ENCODE measurements around the gene PARP9. TPM values are rescaled to one million over a fixed set of nuclear protein-coding genes. Genes with fewer than 3 reads are reported as not detected.
"Not testable (repeated sequence)": the region's sequence is repeated elsewhere in the genome, so short reads cannot be mapped to it uniquely, and the experiment has no call there.

The PARP9 gene
- total and polyA plus RNA-seq, 10 of the 15 experiments (the other 5 are each of a cell fraction or from before 2014, with no cell fraction given) = 34.0 to 122 (median 46.1) TPM

GRCh38 chr3:122508944-122509343 is 55.2 kb downstream of the PARP9 start:
- H4K20me1 ChIP-seq (ENCODE audit: control insufficient read depth, insufficient read depth); H3K36me3 ChIP-seq (ENCODE audit: control insufficient read depth in 2 of 2, insufficient read depth in 2 of 2, low read length in 1 of 2); H3K9me3 ChIP-seq (replicated peaks; ENCODE audit: control insufficient read depth, insufficient read depth, low read length); in situ Hi-C loops (cut with MboI); BruUV-seq (replicated peaks); H2AFZ ChIP-seq (ENCODE audit: control insufficient read depth, low read depth, low read length); FAIRE-seq; H3K9ac ChIP-seq (ENCODE audit: control insufficient read depth, insufficient read depth, low read length); H3K4me1 ChIP-seq (ENCODE audit: control insufficient read depth, insufficient read depth, low read length); H3K27me3 ChIP-seq (replicated peaks in 1 of 2; ENCODE audit: control insufficient read depth in 2 of 2, insufficient read depth in 2 of 2, low read length in 1 of 2): not testable (repeated sequence)
- 0 out of 2 replicates have a peak overlapping the region, but pooled peaks have one; percentile 28 for H3K4me3 ChIP-seq
- POLR2A ChIA-PET = interaction anchor here (0.7 to 2.2 kb wide), 12 partner anchors 10 to 175 kb away, joined by 3 to 9 read pairs (median 3); no protein-coding TSS in a partner anchor
- CTCF ChIA-PET = interaction anchor here (1.4 to 2.6 kb wide), 4 partner anchors 9 to 203 kb away, joined by 3 to 11 read pairs (median 4); no protein-coding TSS in a partner anchor
- SMC1A ChIA-PET (ENCODE audit: uncharacterized antibody, unreplicated experiment) = interaction anchor here (1.0 to 6.8 kb wide), 14 partner anchors 8 to 203 kb away, joined by 3 to 59 read pairs (median 4); partner anchors contain the start of gene PARP14
- H3K79me2 ChIP-seq (ENCODE audit: control insufficient read depth, insufficient read depth, low read length) = peaks cover 100% of the 10 kb centered on the region
- TF ChIP-seq MEF2B (IDR thresholded peaks at IDR 0.05; ENCODE audit: partially characterized antibody, poor library complexity, severe bottlenecking) = peak; percentile 24
- peak; percentile 69 for TF ChIP-seq RUNX3 (IDR thresholded peaks at IDR 0.05; ENCODE audit: low read length)
- 0 out of 2 replicates have a peak, but pooled peaks have one; percentile 17 for TF ChIP-seq BCL11A (IDR thresholded peaks at IDR 0.05; ENCODE audit: low read depth, low read length)
- TF ChIP-seq NR2F1 (conservative IDR thresholded peaks at IDR 0.05) = peak; percentile 70
- 0 out of 2 replicates have a peak, but pooled peaks have one; percentile 58 for TF ChIP-seq MLLT1 (IDR thresholded peaks at IDR 0.05)
- 0 out of 2 replicates have a peak, but pooled peaks have one; percentile 33 for TF ChIP-seq FOXM1 (IDR thresholded peaks at IDR 0.05; ENCODE audit: low read depth, low read length)
- TF ChIP-seq IKZF2 (IDR thresholded peaks at IDR 0.05) = peak; percentile 26 to 42; a peak in 1 of 4 replicates
- TF ChIP-seq CBX5 (IDR thresholded peaks at IDR 0.05; ENCODE audit: low read depth) = 0 out of 2 replicates have a peak, but pooled peaks have one; percentile 22
- 0 out of 2 replicates have a peak, but pooled peaks have one; percentile 52 for TF ChIP-seq NBN (IDR thresholded peaks at IDR 0.05)
- TF ChIP-seq ATF7 (IDR thresholded peaks at IDR 0.05; ENCODE audit: low read depth) = peak; percentile 8; the same call in 1 of the 2 replicates
- 0 out of 2 replicates have a peak, but pooled peaks have one; percentile 4 for TF ChIP-seq CBFB (IDR thresholded peaks at IDR 0.05; ENCODE audit: low read depth)
- TF ChIP-seq DPF2 (IDR thresholded peaks at IDR 0.05) = peak; percentile 17; the same call in 1 of the 2 replicates
- peak; percentile 62 to 89 for TF ChIP-seq BHLHE40 (IDR thresholded peaks at IDR 0.05; ENCODE audit: borderline replicate concordance in 1 of 2, low read depth in 2 of 2, low read length in 1 of 2)
- TF ChIP-seq ZNF384 (IDR thresholded peaks at IDR 0.05; ENCODE audit: borderline replicate concordance, low read depth, low read length) = peak; percentile 37; the same call in 1 of the 2 replicates
- peak; percentile 67; the same call in 1 of the 2 replicates for TF ChIP-seq MTA2 (IDR thresholded peaks at IDR 0.05; ENCODE audit: low read depth)
- TF ChIP-seq ATF2 (IDR thresholded peaks at IDR 0.05; ENCODE audit: low read length) = 0 out of 2 replicates have a peak, but pooled peaks have one; percentile 49
- peak; percentile 55 for TF ChIP-seq SKIL (IDR thresholded peaks at IDR 0.05; ENCODE audit: low read depth, poor library complexity, severe bottlenecking)
- DNase-seq (ENCODE audit: low read depth, low spot score) (peak; percentile 61), ATAC-seq (peak; percentile 89)
- peak overlapping the region; percentile 2 for H3K27ac ChIP-seq (ENCODE audit: control insufficient read depth, insufficient read depth)
- H3K4me2 ChIP-seq (ENCODE audit: control insufficient read depth, insufficient read depth) = peak overlapping the region; percentile 74
- 11% methylated on average over 9 of the region's 9 CpGs for WGBS (ENCODE audit: insufficient coverage, insufficient replicate concordance, low lambda C conversion rate, missing lambda C conversion rate)
- RAD21 ChIA-PET (ENCODE audit: unreplicated experiment) = interaction anchor here (0.6 to 2.4 kb wide), 16 partner anchors 9 to 203 kb away, joined by 3 to 13 read pairs (median 4); partner anchors contain the start of genes FAM162A and WDR5B
- intact Hi-C loops (cut with micrococcal nuclease; ENCODE audit: unreplicated experiment) = loop anchor here (2.0 kb wide), 1 partner anchor 50 kb away; no protein-coding TSS in a partner anchor

Data from GM12878 (cell line).